HCEC 1CT (cell line): ENCODE results near the gene AHCY.
"Not testable (repeated sequence)": the region's sequence is repeated elsewhere in the genome, so short reads cannot be mapped to it uniquely, and the experiment has no call there.

Source experiments
- DNase-seq: peaks from one replicate; pipeline ENCODE4 v3.0.0-alpha.2; 2017

AHCY gene

DNA sequence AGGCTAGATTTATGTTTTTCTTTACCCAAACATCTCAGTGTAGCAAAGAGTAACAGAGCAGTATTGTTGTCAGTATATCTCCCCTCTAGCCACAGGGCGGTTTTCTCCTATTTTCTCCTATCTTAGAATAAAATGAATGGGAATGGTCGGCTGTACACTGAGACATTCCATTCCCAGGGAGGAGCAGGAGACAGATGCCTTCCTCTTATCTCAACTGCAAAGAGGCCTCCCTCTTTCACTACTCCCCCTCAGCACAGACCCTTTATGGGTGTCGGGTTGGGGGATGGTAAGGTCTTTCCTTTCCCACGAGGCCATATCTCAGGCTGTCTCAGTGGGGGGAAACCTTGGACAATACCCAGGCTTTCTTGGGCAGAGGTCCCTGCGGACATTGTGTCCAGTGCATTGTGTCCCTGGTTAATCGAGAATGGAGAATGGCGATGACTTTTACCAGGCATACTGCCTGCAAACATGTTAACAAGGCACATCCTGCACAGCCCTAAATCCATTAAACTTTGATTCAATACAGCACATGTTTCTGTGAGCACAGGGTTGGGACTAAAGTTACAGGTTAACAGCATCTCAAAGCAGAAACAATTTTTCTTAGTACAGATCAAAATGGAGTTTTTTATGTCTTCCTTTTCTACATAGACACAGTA is 50.6 kb downstream of the AHCY start:
- DNase-seq, result not testable (repeated sequence)

DNA sequence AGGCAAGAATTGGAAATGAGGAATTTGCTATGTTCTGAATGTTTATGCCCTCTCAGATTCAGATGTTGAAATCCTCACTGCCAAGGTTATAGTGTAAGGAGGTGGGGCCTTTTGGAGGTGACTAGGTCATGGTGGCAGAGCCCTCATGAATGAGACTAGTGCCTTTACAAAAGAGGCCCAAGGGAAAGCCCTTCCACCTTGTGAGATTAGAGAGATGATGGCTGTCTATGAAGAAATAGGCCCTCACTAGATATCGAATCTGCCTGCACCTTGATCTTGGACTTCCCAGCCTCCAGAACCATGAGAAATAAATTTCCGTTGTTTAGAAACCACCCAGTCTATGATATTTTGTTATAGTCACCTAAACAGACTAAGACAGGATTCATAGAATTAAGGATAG is 51.5 kb downstream of the AHCY start:
- DNase-seq, result no peak

DNA sequence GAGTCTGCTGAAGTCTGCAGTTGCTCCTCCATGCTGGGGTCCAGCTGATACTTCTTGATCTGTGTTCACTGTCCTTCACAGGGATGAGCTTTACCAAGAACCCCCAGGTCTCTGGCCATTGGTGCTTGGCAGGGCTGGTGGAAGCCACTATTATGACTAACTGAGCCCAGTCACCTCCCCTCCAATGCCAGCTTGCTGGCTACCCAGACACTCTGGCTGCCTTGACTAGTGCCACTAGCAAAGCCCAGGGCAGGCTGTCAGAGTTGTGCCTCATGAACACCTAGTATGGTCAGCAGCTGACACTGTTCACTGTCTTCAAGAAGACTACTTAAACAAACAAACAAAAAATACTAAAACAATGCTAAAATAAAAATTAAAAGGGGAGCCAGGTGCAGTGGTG is 53.1 kb downstream of the AHCY start:
- no peak for DNase-seq

DNA sequence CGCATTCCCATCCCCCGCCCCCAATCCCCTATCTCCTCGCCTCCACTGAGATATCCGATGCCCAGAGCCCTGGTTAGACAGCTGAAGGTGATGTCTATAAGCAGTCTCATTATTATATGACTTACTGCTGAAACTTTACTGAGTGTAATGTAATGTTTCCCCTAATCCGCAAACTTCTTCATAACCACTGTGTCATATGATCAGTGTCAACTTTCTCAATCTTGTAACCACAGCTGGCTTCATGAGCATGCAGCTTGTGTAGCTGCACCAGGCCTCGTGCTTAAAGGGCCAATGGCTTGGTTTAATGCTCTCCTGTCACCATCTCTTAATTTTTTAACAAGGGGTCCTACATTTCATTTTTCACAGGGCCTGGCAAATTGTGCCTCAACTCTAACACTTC is 53.9 kb downstream of the AHCY start:
- peak; percentile 81 for DNase-seq

DNA sequence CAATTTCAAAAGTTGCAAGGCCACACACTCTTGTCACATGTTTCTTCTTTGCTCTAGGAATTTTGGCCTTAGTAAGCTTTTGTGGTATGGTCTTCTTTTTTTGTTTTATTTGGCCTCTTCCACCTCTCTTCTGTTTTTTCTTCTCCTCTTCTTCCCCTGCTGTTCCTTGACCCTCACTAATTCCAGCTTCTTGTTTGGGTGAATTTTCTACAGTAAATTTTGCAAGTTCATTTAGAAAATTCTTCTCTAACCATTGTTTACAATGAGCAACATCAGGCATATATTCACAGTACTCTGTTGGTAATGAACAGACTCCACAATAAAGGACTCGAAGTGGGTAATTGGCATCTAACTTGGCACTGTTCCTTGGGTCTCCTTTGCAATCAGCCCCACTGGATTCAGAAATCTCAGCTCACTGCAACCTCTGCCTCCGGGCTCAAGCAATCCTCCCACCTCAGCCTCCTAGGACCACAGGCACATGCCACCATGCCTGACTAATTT is 57.0 kb downstream of the AHCY start:
- no peak for DNase-seq

DNA sequence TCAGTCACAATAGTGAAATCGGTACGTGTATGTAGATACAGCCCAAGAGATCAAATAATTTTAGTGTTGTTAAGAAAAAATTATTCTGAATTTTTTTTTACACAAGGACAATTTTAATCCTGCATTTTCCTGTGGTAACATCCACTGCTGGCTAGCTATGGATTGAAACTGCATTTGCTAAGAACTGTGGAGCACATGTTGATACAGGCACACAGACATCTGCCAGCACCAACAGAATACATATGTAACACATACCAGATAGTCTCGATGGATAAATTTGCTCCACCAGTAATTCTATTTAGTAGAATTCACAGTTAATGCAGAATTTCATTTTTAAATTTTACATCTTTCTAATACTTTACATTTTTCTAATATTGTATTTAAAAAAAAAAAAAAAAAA is 59.8 kb downstream of the AHCY start:
- DNase-seq, result no peak

DNA sequence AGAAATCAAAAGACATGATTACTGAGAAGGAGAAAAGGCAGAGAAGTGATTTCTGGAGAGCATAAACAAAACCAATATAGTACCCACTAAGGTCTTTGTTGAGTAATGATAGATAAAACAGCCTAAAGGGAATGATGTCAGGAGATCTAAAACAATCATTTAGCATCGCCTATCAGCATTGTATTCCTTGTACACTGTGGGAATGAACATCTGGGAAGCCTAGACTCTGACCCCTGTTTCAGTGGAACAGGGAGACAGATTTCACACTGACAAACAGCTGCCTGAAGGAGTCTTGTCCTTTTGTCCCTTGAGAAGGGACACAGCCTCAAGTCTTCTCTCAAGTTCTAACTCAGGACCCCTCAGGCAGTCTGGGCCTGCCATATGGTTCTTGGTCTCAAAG is 60.3 kb downstream of the AHCY start:
- no peak for DNase-seq

DNA sequence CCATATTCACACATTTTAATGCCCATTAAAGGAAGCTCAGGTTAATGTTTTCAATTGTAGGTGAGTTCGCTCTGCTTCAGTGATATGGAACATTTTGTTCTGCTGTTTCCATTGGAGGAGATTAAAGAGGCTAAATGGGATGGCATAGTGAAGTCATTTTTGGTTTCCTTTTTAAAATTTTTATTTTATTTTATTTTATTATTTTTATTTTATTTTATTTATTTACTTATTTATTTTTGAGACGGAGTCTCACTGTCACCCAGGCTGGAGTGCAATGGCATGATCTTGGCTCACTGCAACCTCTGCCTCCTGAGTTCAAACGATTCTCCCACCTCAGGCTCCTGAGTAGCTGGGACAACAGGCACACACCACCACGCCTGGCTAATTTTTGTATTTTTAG is 61.1 kb downstream of the AHCY start:
- DNase-seq, result not testable (repeated sequence)

DNA sequence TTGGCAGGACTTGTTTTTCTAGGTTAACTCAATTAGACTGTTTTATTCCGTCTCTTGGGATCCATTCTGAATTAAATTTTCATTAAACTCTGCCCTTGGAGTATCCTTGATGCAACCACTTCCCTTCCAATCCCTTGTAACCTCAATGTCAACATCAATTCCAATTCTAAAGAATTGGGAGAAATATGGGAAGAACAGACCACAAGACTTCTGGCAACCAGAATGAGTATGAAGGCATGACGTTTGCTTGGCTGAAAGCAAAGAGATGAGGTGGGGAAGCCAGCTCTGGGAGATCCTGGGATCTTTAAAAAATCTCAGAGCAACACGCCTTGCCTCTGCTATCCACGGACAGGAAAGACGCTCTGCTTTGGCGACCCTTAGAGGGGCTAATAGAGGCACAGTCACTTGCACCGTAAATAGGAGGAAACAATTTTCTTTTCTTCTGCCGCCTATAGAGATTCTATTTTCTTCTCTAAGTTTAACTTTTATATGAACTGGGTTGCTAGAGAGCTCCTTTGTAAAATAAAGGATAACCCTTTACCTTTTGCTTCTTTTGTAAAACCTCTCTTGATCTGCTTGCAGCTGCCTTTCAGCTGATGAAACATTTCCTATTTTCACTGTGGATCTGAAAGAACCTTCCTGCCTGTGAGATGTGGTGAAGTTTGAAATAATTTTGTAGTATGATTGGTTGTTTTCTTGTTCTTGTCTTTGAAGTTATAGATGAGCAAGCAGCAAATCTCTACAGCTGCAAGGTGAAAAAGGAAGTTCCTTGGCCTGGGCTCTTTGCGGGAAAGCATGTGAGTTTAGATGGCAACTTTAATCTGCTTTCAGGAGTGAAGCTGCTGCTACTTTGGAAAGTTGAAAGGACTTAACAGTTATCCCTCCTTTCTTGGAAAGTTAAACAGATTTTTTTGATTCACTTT is 62.2 kb downstream of the AHCY start, which contains the start of gene ASIP:
TSS of gene ASIP (plus strand) at position 731 of the 923 bp plus-strand sequence. CDS start 18,952 bp downstream, outside the sequence.
- no peak for DNase-seq

DNA sequence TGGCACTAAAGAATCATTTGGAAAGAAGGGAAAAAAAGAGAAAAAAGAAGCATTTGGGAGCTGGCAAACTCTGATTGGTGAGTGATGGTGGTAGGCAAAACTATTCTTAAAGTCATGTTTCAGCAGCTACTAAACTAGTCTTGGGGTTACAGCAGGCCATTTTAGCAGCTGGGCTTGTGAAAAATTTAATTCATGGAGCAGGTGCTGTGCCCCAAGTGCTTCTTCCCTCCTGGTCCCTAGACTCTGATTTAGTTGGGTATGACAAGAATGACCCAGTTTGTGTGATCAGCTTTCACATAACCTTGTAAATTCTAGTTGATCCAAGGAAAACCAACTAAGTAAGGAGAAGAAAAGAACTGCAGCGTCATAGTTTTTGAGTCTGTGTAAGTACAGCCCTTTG is 63.0 kb downstream of the AHCY start:
- no peak for DNase-seq

DNA sequence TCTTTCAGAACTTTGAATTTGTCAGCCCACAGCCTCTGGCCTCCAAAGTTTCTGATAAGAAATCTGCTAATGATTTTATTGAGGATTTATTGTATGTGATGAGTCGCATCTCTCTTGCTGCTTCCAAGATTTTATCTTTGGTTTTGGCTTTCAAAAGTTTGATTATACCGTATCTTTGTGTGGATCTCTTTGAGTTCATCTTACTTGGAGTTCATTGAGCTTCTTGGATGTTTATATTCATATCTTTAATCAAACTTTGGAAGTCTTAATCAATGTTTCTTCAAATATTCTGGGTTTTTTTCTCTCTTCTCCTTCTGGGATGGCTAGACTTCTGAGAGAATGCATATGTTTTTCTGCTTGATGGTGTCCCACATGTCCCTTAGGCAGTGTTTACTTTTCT is 65.2 kb downstream of the AHCY start:
- DNase-seq, result no peak

DNA sequence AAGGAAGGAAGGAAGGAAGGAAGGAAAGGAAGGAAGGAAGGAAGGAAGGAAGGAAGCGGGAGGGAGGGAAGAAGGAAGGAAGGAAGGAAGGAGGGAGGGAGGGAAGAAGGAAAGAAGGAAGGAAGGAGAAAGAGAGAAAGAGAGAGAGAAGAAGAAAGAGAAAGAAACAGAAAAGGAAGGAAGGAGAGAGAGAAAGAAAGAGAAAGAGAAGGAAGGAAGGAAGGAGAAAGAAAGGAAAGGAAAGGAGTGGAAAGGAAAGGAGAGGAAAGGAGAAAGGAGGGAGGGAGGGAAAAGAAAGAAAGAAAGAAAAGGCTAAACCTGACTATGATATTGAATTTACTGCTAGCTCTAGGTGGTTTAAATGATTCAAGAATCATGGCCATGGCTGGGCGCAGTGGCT is 67.3 kb downstream of the AHCY start:
- no peak for DNase-seq

DNA sequence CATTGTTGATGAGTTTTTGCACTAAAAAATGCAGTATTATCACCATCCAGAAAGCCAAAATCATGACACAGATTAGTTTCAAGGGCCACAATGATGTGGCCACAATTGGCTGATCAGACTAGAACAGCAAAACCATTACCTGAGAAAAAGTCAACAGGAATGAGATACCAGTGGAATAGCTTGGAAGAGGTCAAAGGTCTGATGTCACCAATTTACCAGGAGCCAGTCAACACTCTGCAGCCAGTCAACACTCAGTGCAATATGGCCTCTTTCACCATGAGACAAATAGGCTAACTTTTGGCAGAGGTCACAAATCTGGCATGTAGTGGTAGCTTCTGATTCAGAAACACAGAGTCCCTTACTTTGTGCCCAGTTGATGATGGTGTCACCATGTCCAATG is 69.5 kb downstream of the AHCY start:
- DNase-seq, result no peak

DNA sequence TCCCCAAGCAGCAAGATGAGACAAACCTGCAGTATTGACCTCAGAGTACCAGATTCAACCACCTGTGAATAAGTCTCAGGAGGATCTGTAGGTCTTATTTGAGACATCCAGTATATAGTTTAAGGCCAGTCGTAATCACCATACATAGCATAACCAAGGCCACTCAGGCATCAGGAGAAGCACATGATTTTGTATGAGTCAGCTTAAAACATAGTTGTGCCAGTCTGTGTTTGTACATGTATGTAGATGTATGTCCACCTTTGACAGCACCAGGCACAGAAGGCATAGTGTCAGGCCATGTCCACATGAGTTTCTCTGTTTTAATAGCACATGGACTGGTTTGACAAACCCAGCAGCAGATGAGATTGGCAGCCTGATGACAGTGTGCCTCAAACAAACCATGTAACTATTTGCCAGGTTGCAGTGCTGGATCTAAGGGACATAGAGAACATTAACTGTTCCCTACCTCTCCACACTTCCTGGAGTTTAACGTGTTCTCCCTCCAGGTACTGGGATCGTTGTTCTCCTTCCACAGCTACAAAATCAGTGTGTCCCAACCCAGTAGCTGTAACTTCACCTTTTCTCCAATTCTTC is 70.6 kb downstream of the AHCY start:
- DNase-seq, result no peak

DNA sequence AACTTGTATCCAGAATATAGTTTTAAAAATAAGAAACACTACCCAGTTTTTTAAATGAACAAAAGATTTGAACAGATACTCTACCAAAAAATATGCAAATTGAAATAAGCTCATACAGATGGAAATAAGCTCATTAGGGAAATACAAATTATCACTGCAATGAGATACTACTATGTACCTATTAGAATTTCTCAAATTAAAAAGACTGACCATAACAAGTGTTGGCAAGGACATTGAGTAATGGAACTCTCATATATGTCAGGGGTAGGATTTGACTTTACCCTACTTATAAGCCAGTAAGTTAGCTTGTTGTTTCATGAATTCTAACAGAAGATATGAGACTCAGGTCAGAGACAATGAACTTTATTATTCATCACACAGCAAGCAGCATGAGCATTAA is 71.5 kb downstream of the AHCY start:
- DNase-seq, result no peak
